BLaER1 treated with 17β-estradiol and CSF1 and Interleukin-3, amounts not matched to agents 10 nM and 100 nM (cell line): Measurements from ENCODE around the gene KLF2.
A peak's percentile ranks its signal among the peaks of the same experiment; 100 is the strongest.

Source experiments
- H3K27ac ChIP-seq, 11 experiments: shearing (Covaris generic); formaldehyde crosslinking; 2 replicates each; pipeline ENCODE4 v1.8.1; 2022
- H3K27me3 ChIP-seq, 11 experiments: shearing (Covaris generic); formaldehyde crosslinking; 2 replicates each; pipeline ENCODE4 v1.8.1; 2022
- H3K36me3 ChIP-seq, 11 experiments: shearing (Covaris generic); formaldehyde crosslinking; 2 replicates each; pipeline ENCODE4 v1.8.1; 2022
- H3K4me1 ChIP-seq, 10 experiments: shearing (Covaris generic); formaldehyde crosslinking; 2 replicates each; pipeline ENCODE4 v1.8.1; 2022
- H3K4me2 ChIP-seq, 11 experiments: shearing (Covaris generic); formaldehyde crosslinking; 2 replicates each; pipeline ENCODE4 v1.8.1; 2022
- H3K4me3 ChIP-seq, 10 experiments: shearing (Covaris generic); formaldehyde crosslinking; 2 replicates each; pipeline ENCODE4 v1.8.1; 2022
- H3K9ac ChIP-seq, 11 experiments: shearing (Covaris generic); formaldehyde crosslinking; 2 replicates each; pipeline ENCODE4 v1.8.1; 2022
- H3K9me3 ChIP-seq, 11 experiments: shearing (Covaris generic); formaldehyde crosslinking; replicated peaks in 1 of 11; 2 replicates each; pipeline ENCODE4 v1.8.1; 2022
- H4K20me1 ChIP-seq, 11 experiments: shearing (Covaris generic); formaldehyde crosslinking; 2 replicates each; pipeline ENCODE4 v1.8.1; 2022
- Cebpa-rat ChIP-seq, 11 experiments: shearing (Covaris generic); IDR thresholded peaks; 2 replicates each; pipeline ENCODE4 v1.8.1; 2022

The KLF2 gene

DNA sequence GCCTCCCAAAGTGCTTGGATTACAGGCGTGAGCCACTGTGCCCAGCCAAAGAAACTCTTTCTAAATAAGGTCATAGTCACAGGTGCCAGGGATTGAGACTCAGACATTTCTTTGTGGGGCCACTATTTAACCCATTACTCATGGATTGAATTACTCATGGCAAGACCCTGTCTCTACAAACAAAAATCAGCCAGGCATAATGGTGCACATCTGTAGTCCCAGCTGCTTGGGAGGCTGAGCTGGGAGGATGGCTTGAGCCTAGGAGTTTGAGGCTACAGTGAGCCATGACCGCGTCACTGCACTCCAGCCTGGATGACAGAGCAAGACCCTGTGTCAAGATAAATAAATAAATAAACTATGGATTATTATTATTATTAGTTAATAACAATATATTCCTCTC lies 3.6 kb upstream of the KLF2 start:
- TF ChIP-seq Cebpa-rat (IDR thresholded peaks at IDR 0.05), result no peak
- peaks cover 11 to 19% (median 13%) of the 10 kb centered on the region in 11 experiments; a peak in 21 of 22 replicates for H4K20me1 ChIP-seq
- H3K9me3 ChIP-seq, result peaks cover 0 to 20% (median 9%) of the 10 kb centered on the region in 11 experiments; a peak in 11 of 22 replicates
- H3K36me3 ChIP-seq, result peaks cover 6 to 10% (median 8%) of the 10 kb centered on the region in 11 experiments; a peak in 18 of 22 replicates
- 0 out of 22 replicates have a peak overlapping the region, but pooled peaks of 1 of the 11 experiments have one; percentile 57 for H3K4me2 ChIP-seq
- H3K9ac ChIP-seq, result no peak overlapping the region
- H3K27me3 ChIP-seq, result peaks cover 0 to 19% (median 6%) of the 10 kb centered on the region in 11 experiments; a peak in 9 of 22 replicates
- no peak overlapping the region for H3K27ac ChIP-seq
- peaks cover 35 to 80% (median 56%) of the 10 kb centered on the region in 10 experiments for H3K4me1 ChIP-seq
- no peak overlapping the region for H3K4me3 ChIP-seq

DNA sequence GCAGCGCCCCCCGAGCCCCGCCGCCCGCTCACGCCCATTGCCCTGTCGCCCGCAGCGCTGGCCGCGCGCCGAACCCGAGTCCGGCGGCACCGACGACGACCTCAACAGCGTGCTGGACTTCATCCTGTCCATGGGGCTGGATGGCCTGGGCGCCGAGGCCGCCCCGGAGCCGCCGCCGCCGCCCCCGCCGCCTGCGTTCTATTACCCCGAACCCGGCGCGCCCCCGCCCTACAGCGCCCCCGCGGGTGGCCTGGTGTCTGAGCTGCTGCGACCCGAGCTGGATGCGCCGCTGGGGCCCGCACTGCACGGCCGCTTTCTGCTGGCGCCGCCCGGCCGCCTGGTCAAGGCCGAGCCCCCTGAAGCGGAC lies 518 bp downstream of the KLF2 start:
- H3K36me3 ChIP-seq, result peaks cover 18 to 44% (median 32%) of the 10 kb centered on the region in 11 experiments; a peak in 21 of 22 replicates
- no peak for TF ChIP-seq Cebpa-rat (IDR thresholded peaks at IDR 0.05)
- peak overlapping the region; percentile 96 to 99 (median 98) for H3K9ac ChIP-seq
- H3K27ac ChIP-seq, result peak overlapping the region; percentile 92 to 99 (median 96)
- peaks cover 22 to 35% (median 27%) of the 10 kb centered on the region in 11 experiments; a peak in 21 of 22 replicates for H4K20me1 ChIP-seq
- peak overlapping the region; percentile 84 to 100 (median 96) for H3K4me3 ChIP-seq
- H3K9me3 ChIP-seq, result peaks cover 0 to 12% (median 6%) of the 10 kb centered on the region in 11 experiments; a peak in 8 of 22 replicates
- peak overlapping the region; percentile 89 to 99 (median 98) for H3K4me2 ChIP-seq
- H3K4me1 ChIP-seq, result peaks cover 27 to 82% (median 57%) of the 10 kb centered on the region in 10 experiments
- peaks cover 0 to 28% (median 5%) of the 10 kb centered on the region in 11 experiments; a peak in 9 of 22 replicates for H3K27me3 ChIP-seq

- Histone ChIP-seq H3K4me1 (peaks cover 33 to 82% (median 61%) of the 10 kb centered on the region in 10 experiments), H3K27me3 (peaks cover 0 to 28% (median 5%) of the 10 kb centered on the region in 11 experiments; a peak in 9 of 22 replicates), H3K27ac (peak overlapping the region; percentile 92 to 99 (median 96)), H3K36me3 (peaks cover 18 to 44% (median 32%) of the 10 kb centered on the region in 11 experiments; a peak in 21 of 22 replicates), H4K20me1 (peaks cover 22 to 35% (median 27%) of the 10 kb centered on the region in 11 experiments; a peak in 21 of 22 replicates), H3K4me3 (peak overlapping the region; percentile 84 to 100 (median 96)), H3K9me3 (peaks cover 0 to 12% (median 6%) of the 10 kb centered on the region in 11 experiments; a peak in 8 of 22 replicates), H3K9ac (peak overlapping the region; percentile 96 to 99 (median 98)), H3K4me2 (peak overlapping the region; percentile 89 to 99 (median 98))
- no peak for TF ChIP-seq Cebpa-rat (IDR thresholded peaks at IDR 0.05)
Measured at GRCh38 chr19:16325641-16326400, 1.2 kb downstream of the KLF2 start.

DNA sequence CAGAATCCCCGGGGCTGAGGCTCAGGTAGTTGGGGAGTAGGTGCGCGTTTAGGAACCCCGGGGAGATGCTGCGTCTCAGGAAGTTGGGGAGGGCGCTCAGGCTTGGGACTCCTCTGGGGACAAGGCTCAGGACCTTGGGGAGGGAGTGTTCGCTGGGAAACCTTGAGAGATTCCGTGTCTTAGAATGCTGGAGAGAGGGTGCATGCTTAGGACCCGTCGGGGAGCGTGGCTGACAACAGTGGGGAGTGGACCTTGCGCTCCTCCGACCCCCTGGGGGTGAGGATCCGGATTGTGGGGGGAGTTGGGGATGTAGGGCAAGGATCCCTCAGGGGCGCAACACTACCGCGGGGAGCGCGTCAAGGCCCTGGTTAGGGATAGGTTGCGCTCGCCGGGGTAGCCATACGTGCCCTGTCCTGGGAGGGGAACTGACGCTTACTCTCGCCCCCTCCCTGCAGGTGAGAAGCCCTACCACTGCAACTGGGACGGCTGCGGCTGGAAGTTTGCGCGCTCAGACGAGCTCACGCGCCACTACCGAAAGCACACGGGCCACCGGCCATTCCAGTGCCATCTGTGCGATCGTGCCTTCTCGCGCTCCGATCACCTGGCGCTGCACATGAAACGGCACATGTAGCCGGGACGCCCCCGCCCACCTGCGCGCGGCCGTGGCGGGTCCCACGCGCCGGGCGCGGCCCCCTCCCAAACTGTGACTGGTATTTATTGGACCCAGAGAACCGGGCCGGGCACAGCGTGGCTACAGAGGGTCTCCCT lies 2.0 kb downstream of the KLF2 start:
- peak overlapping the region; percentile 96 to 99 (median 98) for H3K9ac ChIP-seq
- no peak for TF ChIP-seq Cebpa-rat (IDR thresholded peaks at IDR 0.05)
- peaks cover 18 to 44% (median 32%) of the 10 kb centered on the region in 11 experiments; a peak in 21 of 22 replicates for H3K36me3 ChIP-seq
- peak overlapping the region; percentile 84 to 100 (median 96) for H3K4me3 ChIP-seq
- H3K27ac ChIP-seq, result peak overlapping the region; percentile 92 to 99 (median 96)
- H3K27me3 ChIP-seq, result peaks cover 0 to 28% (median 5%) of the 10 kb centered on the region in 11 experiments; a peak in 9 of 22 replicates
- peaks cover 41 to 82% (median 67%) of the 10 kb centered on the region in 10 experiments for H3K4me1 ChIP-seq
- H3K9me3 ChIP-seq, result peaks cover 0 to 12% (median 6%) of the 10 kb centered on the region in 11 experiments; a peak in 8 of 22 replicates
- peaks cover 22 to 35% (median 27%) of the 10 kb centered on the region in 11 experiments; a peak in 21 of 22 replicates for H4K20me1 ChIP-seq
- peak overlapping the region; percentile 89 to 99 (median 98) for H3K4me2 ChIP-seq

DNA sequence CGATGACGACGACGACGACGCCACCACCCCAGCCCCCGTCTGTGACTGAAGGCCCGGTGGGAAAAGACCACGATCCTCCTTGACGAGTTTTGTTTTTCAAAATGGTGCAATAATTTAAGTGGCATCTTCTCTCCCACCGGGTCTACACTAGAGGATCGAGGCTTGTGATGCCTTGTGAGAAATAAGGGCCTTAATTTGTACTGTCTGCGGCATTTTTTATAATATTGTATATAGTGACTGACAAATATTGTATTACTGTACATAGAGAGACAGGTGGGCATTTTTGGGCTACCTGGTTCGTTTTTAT lies 2.5 kb downstream of the KLF2 start:
- peaks cover 22 to 35% (median 27%) of the 10 kb centered on the region in 11 experiments; a peak in 21 of 22 replicates for H4K20me1 ChIP-seq
- H3K4me1 ChIP-seq, result peaks cover 46 to 77% (median 67%) of the 10 kb centered on the region in 10 experiments
- H3K27me3 ChIP-seq, result peaks cover 0 to 28% (median 5%) of the 10 kb centered on the region in 11 experiments; a peak in 9 of 22 replicates
- H3K36me3 ChIP-seq, result peaks cover 18 to 44% (median 32%) of the 10 kb centered on the region in 11 experiments; a peak in 21 of 22 replicates
- H3K4me3 ChIP-seq, result peak overlapping the region; percentile 84 to 100 (median 96)
- H3K27ac ChIP-seq, result peak overlapping the region; percentile 92 to 99 (median 96)
- H3K9ac ChIP-seq, result peak overlapping the region; percentile 96 to 99 (median 98)
- no peak for TF ChIP-seq Cebpa-rat (IDR thresholded peaks at IDR 0.05)
- H3K9me3 ChIP-seq, result peaks cover 0 to 12% (median 6%) of the 10 kb centered on the region in 11 experiments; a peak in 8 of 22 replicates
- H3K4me2 ChIP-seq, result peak overlapping the region; percentile 89 to 99 (median 98)

DNA sequence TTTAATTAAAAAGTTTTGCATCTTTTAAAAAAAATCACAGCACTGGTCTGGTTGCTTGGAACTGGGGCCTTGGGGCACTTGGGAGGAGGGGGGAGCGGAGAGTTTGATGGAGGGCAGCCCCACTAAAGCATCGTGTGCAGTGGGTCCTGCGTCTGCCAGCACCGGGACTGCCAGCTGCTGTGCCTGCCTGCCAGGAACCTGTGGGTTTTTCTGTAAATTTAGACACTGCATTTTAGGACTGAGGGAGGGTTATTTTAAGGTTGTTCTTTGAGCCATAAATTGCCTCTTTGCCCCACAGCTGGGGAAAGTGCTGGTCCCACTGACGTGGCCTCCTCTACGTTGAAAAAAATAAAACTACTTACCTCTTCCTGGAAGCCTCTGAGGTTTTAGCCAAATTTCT lies 2.9 kb downstream of the KLF2 start:
- H4K20me1 ChIP-seq, result peaks cover 22 to 35% (median 27%) of the 10 kb centered on the region in 11 experiments; a peak in 21 of 22 replicates
- H3K9ac ChIP-seq, result peak overlapping the region; percentile 96 to 99 (median 98)
- peaks cover 48 to 73% (median 65%) of the 10 kb centered on the region in 10 experiments for H3K4me1 ChIP-seq
- peaks cover 0 to 28% (median 5%) of the 10 kb centered on the region in 11 experiments; a peak in 9 of 22 replicates for H3K27me3 ChIP-seq
- no peak; a peak in 1 of 22 replicates for TF ChIP-seq Cebpa-rat (IDR thresholded peaks at IDR 0.05)
- peaks cover 18 to 44% (median 32%) of the 10 kb centered on the region in 11 experiments; a peak in 21 of 22 replicates for H3K36me3 ChIP-seq
- H3K27ac ChIP-seq, result peak overlapping the region; percentile 92 to 99 (median 96)
- peak overlapping the region; percentile 89 to 99 (median 98) for H3K4me2 ChIP-seq
- peaks cover 0 to 12% (median 6%) of the 10 kb centered on the region in 11 experiments; a peak in 8 of 22 replicates for H3K9me3 ChIP-seq
- peak overlapping the region; percentile 84 to 100 (median 96) for H3K4me3 ChIP-seq

DNA sequence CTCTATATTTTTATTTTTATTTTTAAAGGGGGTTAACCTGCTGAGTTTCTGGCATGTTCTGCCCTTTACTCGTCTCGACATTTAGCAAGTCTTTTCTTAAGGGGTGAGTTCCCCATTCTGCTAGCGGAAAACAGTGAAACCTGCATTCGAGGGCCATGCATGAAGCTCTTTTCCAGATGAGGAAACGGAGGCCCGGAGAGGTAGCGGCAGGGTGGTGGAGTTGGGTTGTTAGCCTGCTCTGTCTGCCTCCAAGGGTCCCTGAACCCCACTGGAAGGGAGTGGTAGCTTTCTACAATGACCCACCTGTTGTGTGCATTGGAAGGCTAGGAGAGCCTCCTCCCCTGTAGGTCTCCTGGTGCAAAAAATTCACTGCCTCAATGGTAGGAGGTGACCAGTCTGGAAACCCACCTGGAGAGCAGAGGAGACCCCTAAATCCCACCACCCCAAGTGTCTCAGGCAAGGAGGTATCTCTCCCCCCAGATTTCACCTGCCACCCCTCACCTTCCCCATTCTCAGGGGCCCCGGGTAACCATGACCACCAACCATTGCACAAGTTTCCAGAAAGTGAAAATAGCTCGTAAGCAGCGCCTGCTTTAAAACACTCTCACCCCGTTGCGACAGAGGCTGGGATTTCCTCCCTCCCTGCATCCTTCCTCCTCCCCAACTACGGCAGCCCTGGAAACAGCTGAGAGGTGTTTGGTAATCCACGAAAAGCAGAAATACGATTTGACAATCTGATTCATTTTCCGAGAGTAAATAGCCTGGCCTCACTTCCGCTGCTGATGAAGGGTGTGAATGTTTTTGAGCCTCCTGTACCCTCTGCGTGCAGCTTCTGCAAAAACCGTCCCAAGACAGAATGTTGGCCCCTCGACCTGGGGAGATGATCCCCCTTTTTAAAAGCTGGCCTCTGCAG lies 3.5 kb downstream of the KLF2 start:
- Histone ChIP-seq H3K4me2 (peak overlapping the region; percentile 89 to 99 (median 98)), H3K4me3 (peak overlapping the region; percentile 84 to 100 (median 96)), H3K9me3 (peaks cover 0 to 12% (median 6%) of the 10 kb centered on the region in 11 experiments; a peak in 8 of 22 replicates), H3K9ac (peak overlapping the region; percentile 96 to 99 (median 98)), H4K20me1 (peaks cover 22 to 35% (median 27%) of the 10 kb centered on the region in 11 experiments; a peak in 21 of 22 replicates), H3K4me1 (peaks cover 55 to 68% (median 60%) of the 10 kb centered on the region in 10 experiments), H3K27me3 (peaks cover 0 to 28% (median 0%) of the 10 kb centered on the region in 11 experiments; a peak in 9 of 22 replicates), H3K36me3 (peaks cover 18 to 44% (median 32%) of the 10 kb centered on the region in 11 experiments; a peak in 21 of 22 replicates), H3K27ac (peak overlapping the region; percentile 92 to 99 (median 96))
- TF ChIP-seq Cebpa-rat (IDR thresholded peaks at IDR 0.05), result peak; percentile 100
